Heart left ventricle (tissue), 13 donors: ENCODE results near the gene MYO5C.

ENCODE experiments used
- POLR2A ChIP-seq, 2 donors: fragments of 450-650 bp; IDR thresholded peaks; one replicate each; pipeline ENCODE4 v1.6.1; 2017; ENCODE audit warnings: antibody characterized with exemption in 2 of 2, mild to moderate bottlenecking in 2 of 2, moderate library complexity in 2 of 2
- TF ChIP-seq, protein P1 (sequence below), 12 donors: fragments of 200-600 bp; sonication (generic) in 4 of 12; IDR thresholded peaks; one replicate each; pipeline versions ENCODE4 v1.5.0 to v1.8.0; 2018 to 2022; ENCODE audit warnings: antibody characterized with exemption in 12 of 12, mild to moderate bottlenecking in 5 of 12
- donor health status: ischemic (EF 13 %, LVEDD 7.1; RV severe dilation, severe dysfunction).
- donor health status: DM: no; HTN: yes; CAD: no.
- donor health status: DM: no; HTN: no; CAD: no.
- donor health status: ischemic (EF 25% LVEDD 6.9; RV normal size, moderate dysfunction).
- donor health status: ischemic (EF 25% LVEDD 5.7; RV mildly dilated, moderate dysfunction).
- donor health status: ischemic (EF 35%, LVEDD 5.7; RV mildly dilated, moderate dysfunction).
- donor health status: nonischemic (EF 11% LVEDD 7.7; RV severe dilation, severe dysfunction).
- donor health status: DM: yes; HTN: yes; CAD: no.
- donor health status: PGD.
- donor health status: ischemic (EF 29% LVEDD 5.4; RV normal size, mild dysfunction).
- donor health status: nonischemic (EF 23%, LVEDD 6.1; RV moderate dilation, normal function).

DNA sequence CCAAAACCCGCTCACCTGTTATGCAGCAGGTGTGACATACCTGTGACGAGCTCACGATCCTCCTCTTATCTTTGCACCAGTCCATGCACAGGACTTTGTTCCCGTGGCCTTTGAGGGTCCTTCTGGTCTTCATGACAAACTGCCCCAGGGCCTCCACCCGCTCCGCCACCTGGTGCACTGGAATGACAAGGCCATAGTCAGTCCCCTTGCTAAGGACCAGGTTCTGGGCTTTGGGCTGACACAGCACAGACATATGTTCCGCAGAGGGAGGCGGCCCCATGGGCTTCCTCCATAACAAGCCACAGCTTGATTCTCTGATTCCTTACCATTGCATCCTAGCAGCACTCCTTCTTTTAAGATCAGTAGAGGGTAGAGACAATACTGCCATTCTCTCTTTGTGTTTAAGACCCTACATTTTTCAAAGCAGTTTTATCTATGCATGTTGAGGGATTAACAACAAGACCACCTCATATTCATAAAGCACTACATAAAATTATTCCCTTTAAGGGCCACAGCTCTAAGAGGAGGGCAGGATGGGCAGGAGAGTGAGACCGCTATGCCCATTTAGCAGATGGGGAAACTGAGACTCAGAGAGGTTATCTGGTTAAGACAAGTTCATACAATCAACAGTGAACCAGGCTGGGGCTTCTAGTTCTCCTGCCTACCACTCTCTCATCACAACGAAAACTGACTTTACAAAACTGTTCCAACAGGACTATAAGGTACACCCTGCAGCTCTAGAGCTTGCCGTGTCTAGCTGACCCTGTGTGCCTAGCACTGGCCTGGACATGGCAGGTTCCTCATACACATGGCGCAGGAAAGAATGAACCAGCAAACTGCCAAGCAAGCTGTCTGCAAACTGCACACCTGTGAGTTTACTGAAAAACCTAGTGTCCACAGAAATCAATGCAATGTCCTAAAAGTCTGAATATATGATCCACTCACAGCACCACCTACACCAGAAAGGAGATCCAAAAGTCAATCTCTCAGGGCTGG lies 141.4 kb downstream of the MYO5C start:
- TF ChIP-seq POLR2A (IDR thresholded peaks at IDR 0.05), result no peak
- TF ChIP-seq, protein P1, sequence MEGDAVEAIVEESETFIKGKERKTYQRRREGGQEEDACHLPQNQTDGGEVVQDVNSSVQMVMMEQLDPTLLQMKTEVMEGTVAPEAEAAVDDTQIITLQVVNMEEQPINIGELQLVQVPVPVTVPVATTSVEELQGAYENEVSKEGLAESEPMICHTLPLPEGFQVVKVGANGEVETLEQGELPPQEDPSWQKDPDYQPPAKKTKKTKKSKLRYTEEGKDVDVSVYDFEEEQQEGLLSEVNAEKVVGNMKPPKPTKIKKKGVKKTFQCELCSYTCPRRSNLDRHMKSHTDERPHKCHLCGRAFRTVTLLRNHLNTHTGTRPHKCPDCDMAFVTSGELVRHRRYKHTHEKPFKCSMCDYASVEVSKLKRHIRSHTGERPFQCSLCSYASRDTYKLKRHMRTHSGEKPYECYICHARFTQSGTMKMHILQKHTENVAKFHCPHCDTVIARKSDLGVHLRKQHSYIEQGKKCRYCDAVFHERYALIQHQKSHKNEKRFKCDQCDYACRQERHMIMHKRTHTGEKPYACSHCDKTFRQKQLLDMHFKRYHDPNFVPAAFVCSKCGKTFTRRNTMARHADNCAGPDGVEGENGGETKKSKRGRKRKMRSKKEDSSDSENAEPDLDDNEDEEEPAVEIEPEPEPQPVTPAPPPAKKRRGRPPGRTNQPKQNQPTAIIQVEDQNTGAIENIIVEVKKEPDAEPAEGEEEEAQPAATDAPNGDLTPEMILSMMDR (IDR thresholded peaks at IDR 0.05), result no peak
